NT2/D1 (cell line): ENCODE results near the gene ZSCAN12.

Source experiments
- YY1 ChIP-seq: IDR thresholded peaks from 2 replicates; pipeline ENCODE4 v1.6.1; 2011; ENCODE audit not compliant: insufficient read length, insufficient read depth
- ZNF274 ChIP-seq: IDR thresholded peaks from 2 replicates; pipeline ENCODE4 v1.6.1; 2011; ENCODE audit warnings: mild to moderate bottlenecking, low read depth, low read length

- TF ChIP-seq YY1 (no peak), ZNF274 (no peak)
Observed at GRCh38 chr6:28436404-28436803, 36.9 kb upstream of the ZSCAN12 start.
